ENCODE results near the gene FBXL15.

DNA sequence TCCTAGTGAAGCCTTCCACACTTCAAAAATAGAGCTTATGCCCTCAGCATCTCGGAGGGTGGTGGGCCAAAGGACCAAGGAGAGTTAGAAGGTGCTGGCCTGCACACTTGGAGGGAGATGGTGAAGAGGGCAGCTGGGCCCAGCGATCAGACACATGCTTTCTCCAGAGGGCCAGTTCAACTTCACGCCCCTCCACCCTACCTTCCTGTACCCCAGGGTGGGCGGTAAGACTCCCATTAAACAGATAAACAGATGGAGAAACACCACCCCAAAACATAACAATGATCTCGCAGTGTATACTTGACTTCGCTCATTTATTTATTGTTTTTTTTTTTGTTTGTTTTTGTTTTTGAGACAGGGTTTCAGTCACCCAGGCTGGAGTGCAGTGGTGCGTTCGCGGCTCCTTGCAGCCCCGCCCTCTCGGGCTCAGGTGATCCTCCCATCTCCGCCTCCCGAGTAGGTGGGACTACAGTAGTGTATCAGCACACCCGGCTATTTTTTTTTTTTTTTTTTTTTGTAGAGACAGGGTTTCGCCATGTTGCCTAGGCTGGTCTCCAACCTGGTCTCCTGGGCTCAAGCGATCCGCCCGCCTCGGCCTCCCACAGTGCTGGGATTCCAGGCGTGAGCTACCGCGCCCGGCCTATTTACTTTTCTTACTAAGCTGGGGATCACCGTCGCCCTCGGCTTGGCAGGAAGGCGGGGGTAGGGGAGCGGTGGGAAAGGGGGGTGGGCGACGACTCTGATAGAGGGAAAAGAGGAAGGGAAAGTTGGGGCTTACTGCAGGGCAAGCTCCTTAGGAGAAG, 28.9 kb downstream of the FBXL15 start:
- TF ChIP-seq, protein P1, sequence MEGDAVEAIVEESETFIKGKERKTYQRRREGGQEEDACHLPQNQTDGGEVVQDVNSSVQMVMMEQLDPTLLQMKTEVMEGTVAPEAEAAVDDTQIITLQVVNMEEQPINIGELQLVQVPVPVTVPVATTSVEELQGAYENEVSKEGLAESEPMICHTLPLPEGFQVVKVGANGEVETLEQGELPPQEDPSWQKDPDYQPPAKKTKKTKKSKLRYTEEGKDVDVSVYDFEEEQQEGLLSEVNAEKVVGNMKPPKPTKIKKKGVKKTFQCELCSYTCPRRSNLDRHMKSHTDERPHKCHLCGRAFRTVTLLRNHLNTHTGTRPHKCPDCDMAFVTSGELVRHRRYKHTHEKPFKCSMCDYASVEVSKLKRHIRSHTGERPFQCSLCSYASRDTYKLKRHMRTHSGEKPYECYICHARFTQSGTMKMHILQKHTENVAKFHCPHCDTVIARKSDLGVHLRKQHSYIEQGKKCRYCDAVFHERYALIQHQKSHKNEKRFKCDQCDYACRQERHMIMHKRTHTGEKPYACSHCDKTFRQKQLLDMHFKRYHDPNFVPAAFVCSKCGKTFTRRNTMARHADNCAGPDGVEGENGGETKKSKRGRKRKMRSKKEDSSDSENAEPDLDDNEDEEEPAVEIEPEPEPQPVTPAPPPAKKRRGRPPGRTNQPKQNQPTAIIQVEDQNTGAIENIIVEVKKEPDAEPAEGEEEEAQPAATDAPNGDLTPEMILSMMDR (IDR thresholded peaks at IDR 0.05 in 4 of 5, conservative IDR thresholded peaks at IDR 0.05 in 1 of 5), result no peak
- TF ChIP-seq POLR2A (IDR thresholded peaks at IDR 0.05), result no peak
